Keratinocyte (primary cell): Measurements from ENCODE around the gene CCL22. TPM values are rescaled to one million over a fixed set of nuclear protein-coding genes. Genes with fewer than 3 reads are reported as not detected.

Experiments
- DNase-seq: peaks from one replicate; pipeline ENCODE4 v3.0.0-alpha.2; 2011; ENCODE audit warnings: low read depth, missing footprints, low spot score
- FAIRE-seq: peaks from 2 replicates; lab custom pipeline; 2011; peaks lifted over from hg19 to GRCh38; lab: Jason Lieb, UNC
- H2AFZ ChIP-seq: 2 replicates; pipeline ENCODE4 v1.6.0; 2012; ENCODE audit warnings: low read length, control low read depth, inconsistent platforms; ENCODE audit not compliant: control insufficient read depth
- H3K27ac ChIP-seq: 2 replicates; pipeline ENCODE4 v1.5.1; 2011; ENCODE audit warnings: low read length; ENCODE audit not compliant: control insufficient read depth, insufficient read depth
- H3K27me3 ChIP-seq: 3 replicates; pipeline ENCODE4 v1.6.0; 2011; ENCODE audit warnings: low read length; ENCODE audit not compliant: control insufficient read depth, insufficient read depth; ENCODE audit errors: extremely low read depth
- H3K36me3 ChIP-seq, 2 experiments: 2 replicates in 1 of 2; 3 replicates in 1 of 2; pipeline ENCODE4 v1.5.1; 2011; ENCODE audit warnings: low read length in 2 of 2, mild to moderate bottlenecking in 1 of 2; ENCODE audit not compliant: control insufficient read depth in 2 of 2, insufficient read depth in 2 of 2; ENCODE audit errors: extremely low read depth in 1 of 2
- H3K4me1 ChIP-seq: 3 replicates; pipeline ENCODE4 v1.5.1; 2011; ENCODE audit warnings: low read length; ENCODE audit not compliant: control insufficient read depth, insufficient read depth; ENCODE audit errors: extremely low read depth
- H3K4me2 ChIP-seq: 3 replicates; pipeline ENCODE4 v1.6.0; 2011; ENCODE audit warnings: low read depth, low read length; ENCODE audit not compliant: control insufficient read depth, insufficient read depth; ENCODE audit errors: extremely low read depth
- H3K4me3 ChIP-seq, 3 experiments: fragments of 200-600 bp in 1 of 3; sonication (generic) in 1 of 3; 2 replicates in 2 of 3; 3 replicates in 1 of 3; pipeline ENCODE4 v1.5.1; 2011 to 2016; ENCODE audit warnings: low read length in 3 of 3, mild to moderate bottlenecking in 3 of 3, control low read depth in 2 of 3, inconsistent platforms in 1 of 3, low read depth in 1 of 3, mixed read lengths in 1 of 3, mixed run types in 1 of 3, moderate library complexity in 1 of 3; ENCODE audit not compliant: control insufficient read depth in 2 of 3, insufficient read depth in 2 of 3; ENCODE audit errors: extremely low read depth in 1 of 3
- H3K79me2 ChIP-seq: 2 replicates; pipeline ENCODE4 v1.6.0; 2012; ENCODE audit warnings: low read length; ENCODE audit not compliant: control insufficient read depth, insufficient read depth
- H3K9ac ChIP-seq: 3 replicates; pipeline ENCODE4 v1.6.0; 2011; ENCODE audit warnings: low read length; ENCODE audit not compliant: control insufficient read depth, insufficient read depth; ENCODE audit errors: extremely low read depth
- H3K9me1 ChIP-seq: 3 replicates; pipeline ENCODE4 v1.6.0; 2011; ENCODE audit warnings: low read length; ENCODE audit not compliant: control insufficient read depth, insufficient read depth; ENCODE audit errors: extremely low read depth
- H3K9me3 ChIP-seq: 2 replicates; pipeline ENCODE4 v1.5.1; 2012; ENCODE audit warnings: low read depth, low read length; ENCODE audit not compliant: control insufficient read depth
- H4K20me1 ChIP-seq: 3 replicates; pipeline ENCODE4 v1.6.0; 2011; ENCODE audit warnings: low read length; ENCODE audit not compliant: control insufficient read depth, insufficient read depth; ENCODE audit errors: extremely low read depth
- CTCF ChIP-seq, 3 experiments: IDR thresholded peaks in 1 of 3; conservative IDR thresholded peaks in 1 of 3; optimal IDR thresholded peaks in 1 of 3; 2 replicates in 2 of 3; 3 replicates in 1 of 3; pipeline versions ENCODE3 to v1.5.1; 2011; ENCODE audit warnings: low read length in 3 of 3, mild to moderate bottlenecking in 3 of 3, moderate library complexity in 2 of 3, control low read depth in 1 of 3, inconsistent platforms in 1 of 3; ENCODE audit not compliant: insufficient read depth in 2 of 3; ENCODE audit errors: extremely low read depth in 1 of 3
- EZH2 ChIP-seq: IDR thresholded peaks from one replicate; pipeline ENCODE4 v1.6.1; 2012; ENCODE audit warnings: inconsistent platforms, mild to moderate bottlenecking, low read length, moderate library complexity
- dilution Hi-C: fragments of 300-500 bp; cut with MboI; formaldehyde crosslinking; loops from one replicate; pipeline ENCODE4 v1.7.0; 2020; ENCODE audit warnings: low sequenced_read_pairs; ENCODE audit not compliant: extremely low pct_ligation_motif_present
- polyA plus RNA-seq, 5 experiments: library from polyadenylated mRNA; depleted of rRNA in 3 of 5; stranded (reverse) in 3 of 5; stranded (forward) in 1 of 5; unstranded in 1 of 5; fragments of >200 nt; gene quantifications; 1 replicate in 1 of 5; 2 replicates in 3 of 5; 3 replicates in 1 of 5; pipeline versions ENCODE4 v1.2.1 to v1.2.3, GENCODE V29; 2011 to 2012; ENCODE audit warnings: missing spikeins in 2 of 5, low read depth in 1 of 5, low replicate concordance in 1 of 5

Gene CCL22
- polyA plus RNA-seq, 1 donor (not counting 4 experiments of a cell fraction or from before 2014, with no cell fraction given), result not detected

GRCh38 chr16:57352636-57353047 is 5.9 kb upstream of the CCL22 start:
- no peak overlapping the region for H2AFZ ChIP-seq
- no peak overlapping the region for H3K27ac ChIP-seq
- dilution Hi-C loops, result no loop called here
- no peak for DNase-seq
- H3K4me3 ChIP-seq, result no peak overlapping the region
- H3K36me3 ChIP-seq, result no peaks in the 10 kb centered on the region
- no peak overlapping the region for H3K4me2 ChIP-seq
- no peaks in the 10 kb centered on the region for H4K20me1 ChIP-seq
- TF ChIP-seq EZH2, result no peak
- no peak for TF ChIP-seq CTCF (optimal IDR thresholded peaks at IDR 0.05 in 1 of 3, IDR thresholded peaks at IDR 0.05 in 1 of 3, conservative IDR thresholded peaks at IDR 0.05 in 1 of 3; ENCODE audit: extremely low read depth in 1 of 3, insufficient read depth in 2 of 3, low read length in 3 of 3)
- H3K79me2 ChIP-seq, result no peaks in the 10 kb centered on the region
- no peak overlapping the region for H3K9ac ChIP-seq
- no peaks in the 10 kb centered on the region for H3K4me1 ChIP-seq
- no peaks in the 10 kb centered on the region for H3K9me1 ChIP-seq
- no peak for FAIRE-seq
- no peaks in the 10 kb centered on the region for H3K9me3 ChIP-seq
- H3K27me3 ChIP-seq, result peaks cover 5% of the 10 kb centered on the region

- Histone ChIP-seq H2AFZ (no peak overlapping the region), H4K20me1 (no peaks in the 10 kb centered on the region), H3K4me2 (no peak overlapping the region), H3K9me1 (no peaks in the 10 kb centered on the region), H3K9me3 (no peaks in the 10 kb centered on the region), H3K4me3 (no peak overlapping the region), H3K4me1 (peaks cover 7% of the 10 kb centered on the region), H3K27me3 (peaks cover 2% of the 10 kb centered on the region), H3K27ac (no peak overlapping the region), H3K9ac (no peak overlapping the region), H3K79me2 (no peaks in the 10 kb centered on the region), H3K36me3 (no peaks in the 10 kb centered on the region)
- no peak for TF ChIP-seq EZH2
- TF ChIP-seq CTCF (optimal IDR thresholded peaks at IDR 0.05 in 1 of 3, IDR thresholded peaks at IDR 0.05 in 1 of 3, conservative IDR thresholded peaks at IDR 0.05 in 1 of 3; ENCODE audit: extremely low read depth in 1 of 3, insufficient read depth in 2 of 3, low read length in 3 of 3), result no peak
- DNase-seq (no peak), FAIRE-seq (no peak)
- dilution Hi-C loops, result no loop called here
These were observed 4.3 kb upstream of the CCL22 start for GRCh38 chr16:57354311-57354710.
